GM18526 (cell line): ENCODE measurements around the gene PGM3.
A peak's percentile ranks its signal among the peaks of the same experiment; 100 is the strongest.

Experiments used
- POLR2A ChIP-seq: IDR thresholded peaks from 3 replicates; pipeline ENCODE4 v1.6.1; 2011; ENCODE audit not compliant: insufficient read length; ENCODE audit errors: extremely low read depth

Gene PGM3

GRCh38 chr6:83192871-83193746 is at the start of gene PGM3, which contains the start of gene RWDD2A:
Gene PGM3 (minus strand): TSS chr6:83193265. CDS start chr6:83191012, 2,253 bp downstream.
Gene RWDD2A (plus strand): TSS chr6:83193357. CDS start chr6:83194452, 1,095 bp downstream.
- peak; percentile 88 for TF ChIP-seq POLR2A

- TF ChIP-seq POLR2A = no peak
These were observed 38.1 kb upstream of the PGM3 start for GRCh38 chr6:83231146-83231545.

GRCh38 chr6:83226517-83226916 is 33.5 kb upstream of the PGM3 start:
- no peak for TF ChIP-seq POLR2A

GRCh38 chr6:83221889-83222479 is 28.9 kb upstream of the PGM3 start:
- no peak for TF ChIP-seq POLR2A

GRCh38 chr6:83221276-83221675 is 28.2 kb upstream of the PGM3 start:
- no peak for TF ChIP-seq POLR2A

GRCh38 chr6:83220121-83220520 is 27.1 kb upstream of the PGM3 start:
- no peak for TF ChIP-seq POLR2A

GRCh38 chr6:83218646-83219045 is 25.6 kb upstream of the PGM3 start:
- no peak for TF ChIP-seq POLR2A

- no peak for TF ChIP-seq POLR2A
These were observed 23.7 kb upstream of the PGM3 start for GRCh38 chr6:83216806-83217205.

GRCh38 chr6:83215131-83216047 is 22.3 kb upstream of the PGM3 start:
- TF ChIP-seq POLR2A = no peak

GRCh38 chr6:83202031-83202430 is 9.0 kb upstream of the PGM3 start:
- no peak for TF ChIP-seq POLR2A

- TF ChIP-seq POLR2A = no peak
These were observed 6.8 kb upstream of the PGM3 start for GRCh38 chr6:83199863-83200225.

- no peak for TF ChIP-seq POLR2A
These were observed 6.3 kb upstream of the PGM3 start for GRCh38 chr6:83199173-83199862.

GRCh38 chr6:83198486-83199172 is 5.6 kb upstream of the PGM3 start:
- TF ChIP-seq POLR2A = no peak
